Stimulated activated CD4-positive, alpha-beta T cell treated with anti-CD3 and anti-CD28 coated beads, Interleukin-1b, Interleukin-23, amount 100 ng/mL, for 4 hours (primary cell): Measurements from ENCODE around the gene RYR2.
"Not testable (repeated sequence)": the region's sequence is repeated elsewhere in the genome, so short reads cannot be mapped to it uniquely, and the experiment has no call there.

Experiments
- DNase-seq, 2 donors: peaks; one replicate each; pipeline ENCODE4 v3.0.0-alpha.2; 2020; ENCODE audit warnings: low read depth in 2 of 2

Gene RYR2

GRCh38 chr1:237084341-237085077 is 42.5 kb downstream of the RYR2 start:
- no peak for DNase-seq

DNA sequence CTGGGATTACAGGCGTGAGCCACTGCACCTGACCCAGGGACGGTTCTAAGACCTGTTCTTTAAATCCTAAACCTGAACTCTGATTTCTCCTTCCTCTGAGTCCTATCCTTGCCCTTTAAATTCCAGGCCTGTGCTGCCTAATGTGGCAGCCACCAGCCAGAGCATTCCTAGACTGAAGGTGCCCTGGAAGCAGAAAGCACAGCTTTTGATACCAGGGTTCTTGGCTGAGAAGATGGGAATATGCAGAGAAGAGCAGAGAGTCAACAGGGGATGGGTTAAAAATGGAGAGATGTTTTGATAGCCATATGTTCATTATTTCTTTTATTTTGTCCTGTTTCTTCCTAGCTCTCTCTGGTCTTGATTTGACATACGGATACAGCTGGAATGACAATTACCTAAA is 49.7 kb downstream of the RYR2 start:
- DNase-seq = no peak

GRCh38 chr1:237093691-237094090 is 51.7 kb downstream of the RYR2 start:
- DNase-seq = no peak

DNA sequence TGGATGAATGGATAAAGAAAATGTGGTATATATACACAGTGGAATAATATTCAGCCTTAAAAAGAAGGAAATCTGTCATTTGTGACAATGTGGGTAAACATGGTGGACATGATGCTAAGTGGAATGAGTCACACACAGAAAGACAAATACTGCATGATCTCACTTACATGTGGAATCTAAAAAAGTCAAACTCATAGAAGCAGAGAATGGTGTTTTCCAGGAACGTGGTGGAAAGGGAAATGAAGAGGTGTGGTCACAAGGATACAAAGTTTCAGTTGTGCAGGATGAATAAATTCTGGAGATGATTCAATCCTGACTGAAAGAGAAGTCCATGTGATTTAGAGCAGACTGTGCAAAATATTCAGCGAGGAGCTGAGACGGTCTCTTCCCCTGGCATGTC is 56.6 kb downstream of the RYR2 start:
- DNase-seq = no peak

DNA sequence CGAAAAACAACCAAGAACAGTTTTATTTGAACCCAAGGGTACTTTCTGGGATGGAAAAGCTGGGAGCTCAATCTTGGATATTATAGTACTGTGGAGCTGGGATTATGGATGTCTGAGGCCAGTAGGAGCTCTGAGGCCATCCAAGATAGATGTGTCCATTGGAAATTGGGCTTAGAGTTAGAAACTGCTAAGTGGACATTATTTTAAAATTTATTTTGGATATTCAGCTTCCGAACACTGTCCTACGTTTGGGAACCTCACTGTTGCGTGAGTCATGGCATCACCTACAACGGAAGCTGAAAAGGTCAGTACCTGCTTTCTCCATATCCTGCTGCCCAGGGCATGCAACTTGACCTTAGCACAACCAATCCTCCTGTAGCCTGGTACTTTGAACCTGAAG is 61.0 kb downstream of the RYR2 start:
- no peak for DNase-seq

- DNase-seq = no peak
Measured at GRCh38 chr1:237104096-237104495, 62.1 kb downstream of the RYR2 start.

- no peak for DNase-seq
Measured at GRCh38 chr1:237105826-237106225, 63.8 kb downstream of the RYR2 start.

DNA sequence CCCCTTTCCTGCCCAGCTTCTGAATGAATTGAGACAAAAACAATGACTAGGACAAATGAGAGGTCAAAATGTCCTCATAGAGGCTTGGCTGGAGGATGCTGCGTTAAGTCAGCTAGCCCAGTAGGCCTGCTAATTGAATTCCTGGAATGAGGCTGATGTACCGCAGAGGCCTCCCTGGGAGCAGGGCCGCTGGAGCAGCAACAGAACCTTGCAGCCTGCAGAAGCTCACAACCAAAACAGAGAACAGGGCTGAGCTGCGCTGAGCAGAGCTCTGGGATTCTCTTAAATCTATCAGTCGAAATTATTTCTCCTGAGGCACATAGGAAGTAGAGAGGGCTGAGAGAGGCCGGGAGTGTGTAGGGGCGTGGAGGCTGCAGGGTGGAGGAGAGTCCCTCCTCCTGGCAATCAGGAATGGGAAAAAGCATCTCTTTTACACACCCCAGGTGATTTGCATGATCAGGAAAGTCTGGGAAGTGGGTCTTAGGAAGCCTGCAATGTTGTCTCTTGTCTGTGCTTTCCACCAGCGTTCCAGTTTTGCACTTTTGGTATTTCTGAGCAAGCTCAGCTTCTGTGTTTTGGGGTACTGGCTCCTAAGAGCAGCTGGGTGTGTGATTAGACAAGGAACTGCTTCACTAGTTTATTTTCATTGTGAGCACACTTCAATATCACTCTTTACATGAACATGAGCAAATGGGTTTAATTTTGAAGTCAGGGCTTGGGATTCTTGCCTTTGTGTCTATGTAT is 66.5 kb downstream of the RYR2 start:
- no peak for DNase-seq

- DNase-seq = no peak
Measured at GRCh38 chr1:237111807-237112206, 69.8 kb downstream of the RYR2 start.

- DNase-seq = no peak
Measured at GRCh38 chr1:237112663-237113062, 70.7 kb downstream of the RYR2 start.

DNA sequence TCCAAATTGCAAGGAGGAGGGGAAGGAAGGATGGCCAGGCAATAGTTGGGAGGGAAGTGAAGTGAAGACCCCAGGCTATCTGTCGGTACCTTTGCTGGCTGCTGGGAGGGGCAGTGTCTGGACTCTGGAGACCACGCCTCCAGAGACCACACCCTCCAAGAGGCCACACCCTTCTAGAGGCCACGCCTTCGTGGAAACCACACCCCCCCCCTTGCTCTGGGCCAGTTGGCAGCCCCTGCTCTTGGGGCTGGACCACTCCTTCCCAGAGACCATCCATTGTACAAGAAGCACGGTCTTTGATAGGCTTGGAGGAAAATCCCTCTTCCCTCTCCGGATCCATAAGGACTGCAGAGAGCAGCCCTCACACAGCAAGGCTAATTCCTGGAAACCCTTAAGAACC is 73.1 kb downstream of the RYR2 start:
- no peak for DNase-seq

DNA sequence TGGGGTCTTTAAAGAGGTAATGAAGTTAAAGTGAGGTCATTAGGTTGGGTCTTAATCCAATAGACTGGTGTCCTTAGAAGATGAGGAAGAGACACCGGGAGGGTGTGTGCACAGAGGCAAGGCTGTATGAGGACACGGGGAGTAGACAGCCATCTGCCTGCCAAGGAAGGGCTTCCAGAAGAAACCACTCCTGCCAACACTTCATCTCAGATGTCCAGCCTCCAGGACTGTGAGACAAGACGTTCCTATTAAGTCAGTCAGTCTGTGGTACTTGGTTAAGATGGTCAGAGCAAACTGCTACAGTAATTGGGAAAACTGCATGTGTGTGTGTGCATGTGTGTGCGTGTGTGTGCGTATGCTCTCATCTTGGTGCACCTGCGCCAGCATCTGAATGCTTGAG is 77.1 kb downstream of the RYR2 start:
- DNase-seq = no peak

- no peak for DNase-seq
Measured at GRCh38 chr1:237120683-237121082, 78.7 kb downstream of the RYR2 start.

- DNase-seq = no peak
Measured at GRCh38 chr1:237124856-237125462, 83.0 kb downstream of the RYR2 start.

DNA sequence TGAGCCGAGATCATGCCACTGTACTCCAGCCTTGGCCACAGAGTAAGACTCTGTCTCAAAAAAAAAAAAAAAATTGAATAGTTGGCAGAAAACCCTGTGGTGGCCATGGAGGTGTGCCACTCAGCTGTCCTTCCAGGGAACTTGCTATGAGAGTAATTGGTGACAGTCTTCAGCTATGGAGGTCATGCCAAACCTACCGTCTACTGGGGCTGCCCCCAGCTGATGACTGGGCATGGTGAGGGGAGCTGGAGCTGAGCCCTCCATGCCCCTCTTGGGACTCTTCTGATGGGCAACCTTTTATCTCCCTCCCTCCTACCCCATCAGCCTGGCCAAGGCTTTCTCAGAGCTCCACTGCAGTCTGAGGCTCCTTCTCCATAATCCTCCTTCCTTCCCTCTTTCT is 84.2 kb downstream of the RYR2 start:
- DNase-seq = no peak

GRCh38 chr1:237127301-237127700 is 85.3 kb downstream of the RYR2 start:
- DNase-seq = not testable (repeated sequence)

- no peak for DNase-seq
Measured at GRCh38 chr1:237133921-237134320, 91.9 kb downstream of the RYR2 start.

DNA sequence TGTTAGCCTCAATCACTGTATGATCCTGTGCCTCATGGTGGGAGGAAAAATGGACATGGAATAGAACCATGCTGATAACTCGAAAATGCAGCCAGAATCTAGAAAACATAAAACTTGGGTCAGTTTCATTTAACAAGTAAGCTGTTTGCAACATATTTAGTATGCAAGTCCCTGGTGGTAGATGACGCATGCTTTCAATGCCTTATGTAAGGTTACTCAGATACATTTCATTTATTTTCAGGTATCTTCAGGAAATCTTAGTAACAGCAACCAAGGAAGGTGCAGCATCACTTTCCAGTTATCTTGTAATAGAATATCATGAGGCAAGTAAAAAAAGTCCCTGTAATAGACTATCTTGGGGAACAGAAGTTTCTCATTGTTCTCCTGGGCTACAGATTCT is 92.9 kb downstream of the RYR2 start:
- DNase-seq = no peak

DNA sequence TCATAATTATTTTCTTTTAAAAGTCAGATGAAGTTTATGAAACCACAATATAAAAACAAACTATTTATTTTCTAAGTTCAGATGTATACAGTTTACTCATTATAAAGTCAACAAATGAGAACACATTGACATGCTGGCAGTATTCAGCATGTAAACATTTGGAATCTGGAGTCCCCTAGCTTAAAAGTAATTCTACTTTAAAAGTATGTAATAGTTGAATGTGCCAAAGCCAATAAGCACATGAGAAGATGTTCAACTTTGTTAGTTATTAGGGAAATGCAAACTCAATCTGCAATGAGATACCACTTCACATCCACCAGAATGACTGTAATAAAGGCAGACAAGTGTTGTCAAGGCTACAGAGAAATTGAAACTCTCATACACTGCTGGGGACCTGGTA is 96.6 kb downstream of the RYR2 start:
- DNase-seq = no peak

- DNase-seq = no peak
Measured at GRCh38 chr1:237139732-237140131, 97.7 kb downstream of the RYR2 start.

GRCh38 chr1:237140986-237141385 is 99.0 kb downstream of the RYR2 start:
- no peak for DNase-seq

DNA sequence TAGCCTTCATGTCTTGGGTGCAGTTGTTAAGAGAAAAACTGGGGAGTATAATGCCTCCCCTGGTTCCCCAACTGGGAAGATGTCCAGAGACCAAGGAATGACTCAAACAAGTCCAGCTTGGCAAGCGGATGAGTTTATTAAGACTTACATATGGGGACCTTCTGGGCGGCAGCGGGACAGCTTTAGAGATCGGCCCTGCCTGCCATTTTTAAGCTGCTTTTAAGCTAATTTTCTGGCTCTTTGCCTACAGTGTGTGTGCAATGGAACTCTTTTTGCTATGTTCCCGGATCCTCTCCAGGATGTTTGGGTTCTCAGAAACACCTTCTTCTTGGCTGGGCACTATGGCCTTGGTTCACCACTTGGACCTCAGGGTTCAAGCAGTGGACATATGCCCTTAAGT is 99.5 kb downstream of the RYR2 start:
- no peak for DNase-seq
